Mesenchymal stem cell (in vitro differentiated cells and primary cell): ENCODE results near the gene NRP1.

ENCODE experiments used
- DNase-seq: peaks from one replicate; pipeline ENCODE4 v3.0.0-alpha.2; 2013
- H2AFZ ChIP-seq: one replicate; pipeline ENCODE4 v1.6.1; 2013; ENCODE audit warnings: low read depth, mild to moderate bottlenecking, control low read depth, inconsistent platforms, low read length, moderate library complexity
- H2AK5ac ChIP-seq: 2 replicates; pipeline ENCODE4 v1.6.1; 2013; ENCODE audit warnings: low read length, moderate library complexity, mild to moderate bottlenecking, inconsistent platforms; ENCODE audit not compliant: severe bottlenecking
- H2BK120ac ChIP-seq: one replicate; pipeline ENCODE4 v1.6.1; 2013; ENCODE audit warnings: low read depth, mild to moderate bottlenecking, inconsistent platforms, low read length, moderate library complexity
- H2BK12ac ChIP-seq, 2 experiments: one replicate each; pipeline ENCODE4 v1.6.1; 2013; ENCODE audit warnings: inconsistent platforms in 2 of 2, low read length in 2 of 2, mild to moderate bottlenecking in 2 of 2, moderate library complexity in 2 of 2, control low read depth in 1 of 2
- H2BK15ac ChIP-seq: one replicate; pipeline ENCODE4 v1.6.1; 2013; ENCODE audit warnings: mild to moderate bottlenecking, low read depth, inconsistent platforms; ENCODE audit not compliant: poor library complexity, severe bottlenecking
- H2BK5ac ChIP-seq: 2 replicates; pipeline ENCODE4 v1.6.1; 2013; ENCODE audit warnings: low read depth, mild to moderate bottlenecking, low read length, control low read depth, inconsistent platforms; ENCODE audit not compliant: poor library complexity, severe bottlenecking
- H3K14ac ChIP-seq, 2 experiments: one replicate each; pipeline ENCODE4 v1.6.1; 2013; ENCODE audit warnings: inconsistent platforms in 2 of 2, low read length in 2 of 2, control low read depth in 1 of 2, mild to moderate bottlenecking in 1 of 2, moderate library complexity in 1 of 2
- H3K18ac ChIP-seq, 2 experiments: one replicate each; pipeline ENCODE4 v1.6.1; 2013; ENCODE audit warnings: inconsistent platforms in 2 of 2, low read length in 2 of 2, control low read depth in 1 of 2, low read depth in 1 of 2, mild to moderate bottlenecking in 1 of 2
- H3K23ac ChIP-seq, 2 experiments: one replicate each; pipeline ENCODE4 v1.6.1; 2013; ENCODE audit warnings: inconsistent platforms in 2 of 2, low read length in 2 of 2, mild to moderate bottlenecking in 2 of 2, moderate library complexity in 2 of 2, control low read depth in 1 of 2
- H3K27ac ChIP-seq: 2 replicates; pipeline ENCODE4 v1.5.1; 2013; ENCODE audit warnings: mild to moderate bottlenecking, moderate library complexity, low read length, control low read depth, inconsistent platforms; ENCODE audit not compliant: poor library complexity, severe bottlenecking
- H3K27me3 ChIP-seq, 2 experiments: 2 replicates each; pipeline versions ENCODE4 v1.6.1 to v1.7.0; 2013; ENCODE audit warnings: low read length in 2 of 2, mild to moderate bottlenecking in 2 of 2, moderate library complexity in 2 of 2, control low read depth in 1 of 2, inconsistent platforms in 1 of 2; ENCODE audit not compliant: control insufficient read depth in 1 of 2, insufficient read depth in 1 of 2
- H3K36me3 ChIP-seq, 2 experiments: 2 replicates each; pipeline versions ENCODE4 v1.6.1 to v1.7.0; 2013; ENCODE audit warnings: low read length in 2 of 2, control low read depth in 1 of 2, inconsistent platforms in 1 of 2, low read depth in 1 of 2, mild to moderate bottlenecking in 1 of 2; ENCODE audit not compliant: insufficient read depth in 2 of 2, control insufficient read depth in 1 of 2
- H3K4ac ChIP-seq, 2 experiments: one replicate each; pipeline ENCODE4 v1.6.1; 2013; ENCODE audit warnings: inconsistent platforms in 2 of 2, low read length in 2 of 2, mild to moderate bottlenecking in 2 of 2, moderate library complexity in 2 of 2, control low read depth in 1 of 2, low read depth in 1 of 2
- H3K4me1 ChIP-seq: 2 replicates; pipeline ENCODE4 v1.6.1; 2013; ENCODE audit warnings: low read depth, low read length, control low read depth; ENCODE audit not compliant: control insufficient read depth, insufficient read depth
- H3K4me2 ChIP-seq: 2 replicates; pipeline ENCODE4 v1.6.1; 2013; ENCODE audit warnings: low read length, mild to moderate bottlenecking, inconsistent platforms; ENCODE audit not compliant: poor library complexity, severe bottlenecking
- H3K4me3 ChIP-seq, 2 experiments: 2 replicates each; pipeline versions ENCODE4 v1.5.1 to v1.7.0; 2013; ENCODE audit warnings: low read length in 2 of 2, mild to moderate bottlenecking in 2 of 2, control low read depth in 1 of 2, low read depth in 1 of 2; ENCODE audit not compliant: insufficient read depth in 1 of 2
- H3K79me1 ChIP-seq: replicated peaks from 2 replicates; pipeline ENCODE4 v1.6.1; 2013; ENCODE audit warnings: mild to moderate bottlenecking, control low read depth, low read length, inconsistent platforms; ENCODE audit not compliant: poor library complexity, severe bottlenecking
- H3K9ac ChIP-seq: 2 replicates; pipeline ENCODE4 v1.7.0; 2013; ENCODE audit warnings: mild to moderate bottlenecking, low read length, moderate library complexity
- H3K9me3 ChIP-seq: 2 replicates; pipeline ENCODE4 v1.7.0; 2013; ENCODE audit warnings: mild to moderate bottlenecking, low read length; ENCODE audit not compliant: control insufficient read depth
- H4K8ac ChIP-seq: one replicate; pipeline ENCODE4 v1.6.1; 2013; ENCODE audit warnings: inconsistent platforms, mild to moderate bottlenecking, low read length, moderate library complexity
- H4K91ac ChIP-seq: one replicate; pipeline ENCODE4 v1.6.1; 2013; ENCODE audit warnings: mild to moderate bottlenecking, low read length, inconsistent platforms
- WGBS: methylation state at CpG from one replicate; pipeline ENCODE4 v1.1.7; 2013; ENCODE audit warnings: mixed read lengths; 5-methylcytosine and 5-hydroxymethylcytosine counted together

Gene NRP1

GRCh38 chr10:33235951-33236350 is 98.5 kb downstream of the NRP1 start:
- no peak for DNase-seq
- Histone ChIP-seq H3K9me3 (no peaks in the 10 kb centered on the region), H3K4ac (no peak overlapping the region), H2AK5ac (peak overlapping the region; percentile 76), H3K36me3 (peaks cover 0 to 74% of the 10 kb centered on the region in 2 experiments), H3K27ac (peak overlapping the region; percentile 99), H3K79me1 (peaks cover 3% of the 10 kb centered on the region), H3K14ac (no peak overlapping the region), H3K4me3 (no peak overlapping the region), H3K4me1 (peaks cover 7% of the 10 kb centered on the region), H2BK12ac (no peak overlapping the region), H3K23ac (no peak overlapping the region), H2BK5ac (no peak overlapping the region), H2BK15ac (no peak overlapping the region), H4K91ac (no peak overlapping the region), H4K8ac (no peak overlapping the region), H3K9ac (peak overlapping the region; percentile 46), H2BK120ac (no peak overlapping the region), H2AFZ (no peak overlapping the region), H3K18ac (no peak overlapping the region), H3K4me2 (no peak overlapping the region), H3K27me3 (no peaks in the 10 kb centered on the region)
- 97% methylated on average over 2 of the region's 3 CpGs for WGBS

- Histone ChIP-seq H3K27ac (peak overlapping the region; percentile 55), H2BK120ac (no peak overlapping the region), H4K91ac (no peak overlapping the region), H2BK5ac (no peak overlapping the region), H3K4me2 (no peak overlapping the region), H2AFZ (no peak overlapping the region), H3K14ac (no peak overlapping the region), H3K4me3 (no peak overlapping the region), H3K4me1 (peaks cover 7% of the 10 kb centered on the region), H3K18ac (no peak overlapping the region), H2AK5ac (peak overlapping the region; percentile 85), H3K9ac (peak overlapping the region; percentile 46), H3K4ac (no peak overlapping the region), H3K27me3 (no peaks in the 10 kb centered on the region), H4K8ac (no peak overlapping the region), H3K9me3 (no peaks in the 10 kb centered on the region), H3K23ac (no peak overlapping the region), H2BK15ac (no peak overlapping the region), H2BK12ac (no peak overlapping the region), H3K79me1 (peaks cover 3% of the 10 kb centered on the region), H3K36me3 (peaks cover 0 to 70% of the 10 kb centered on the region in 2 experiments)
- no peak for DNase-seq
- WGBS = 90% methylated on average over 6 of the region's 8 CpGs
Observed at GRCh38 chr10:33235251-33235884, 99.1 kb downstream of the NRP1 start.

- Histone ChIP-seq H3K14ac (no peak overlapping the region), H2AFZ (no peak overlapping the region), H4K8ac (no peak overlapping the region), H3K9me3 (no peaks in the 10 kb centered on the region), H3K27ac (peak overlapping the region; percentile 55), H2BK15ac (no peak overlapping the region), H4K91ac (no peak overlapping the region), H3K79me1 (peaks cover 3% of the 10 kb centered on the region), H3K9ac (peak overlapping the region; percentile 46), H3K4ac (no peak overlapping the region), H3K36me3 (peaks cover 0 to 65% of the 10 kb centered on the region in 2 experiments), H3K4me2 (no peak overlapping the region), H3K4me1 (peaks cover 6% of the 10 kb centered on the region), H3K4me3 (no peak overlapping the region), H2BK120ac (no peak overlapping the region), H2BK12ac (no peak overlapping the region), H3K27me3 (no peaks in the 10 kb centered on the region), H2AK5ac (peak overlapping the region; percentile 85), H3K23ac (no peak overlapping the region), H2BK5ac (no peak overlapping the region), H3K18ac (no peak overlapping the region)
- WGBS = no CpG with 5 or more reads among the region's 1 CpG
- DNase-seq = no peak
Observed at GRCh38 chr10:33234831-33235237, 99.6 kb downstream of the NRP1 start.

- Histone ChIP-seq H3K23ac (no peak overlapping the region), H3K14ac (no peak overlapping the region), H3K27me3 (no peaks in the 10 kb centered on the region), H2BK12ac (no peak overlapping the region), H3K4me1 (peaks cover 3% of the 10 kb centered on the region), H3K36me3 (peaks cover 0 to 59% of the 10 kb centered on the region in 2 experiments), H3K4me3 (no peak overlapping the region), H3K27ac (peak overlapping the region; percentile 9), H4K8ac (no peak overlapping the region), H3K4ac (no peak overlapping the region), H3K18ac (no peak overlapping the region), H2BK120ac (no peak overlapping the region), H2AFZ (no peak overlapping the region), H3K9me3 (no peaks in the 10 kb centered on the region), H3K9ac (no peak overlapping the region), H2AK5ac (no peak overlapping the region), H4K91ac (no peak overlapping the region), H3K79me1 (peaks cover 3% of the 10 kb centered on the region), H3K4me2 (no peak overlapping the region), H2BK5ac (no peak overlapping the region), H2BK15ac (no peak overlapping the region)
- DNase-seq = no peak
- WGBS = 100% methylated on average over 1 of the region's 3 CpGs
Observed at GRCh38 chr10:33233635-33234034, 100.8 kb downstream of the NRP1 start.
